CD4-positive, alpha-beta T cell treated with Interleukin-17A for 1 hour (primary cell): Measurements from ENCODE around the gene GAS2L3.
"Not testable (repeated sequence)": the region's sequence is repeated elsewhere in the genome, so short reads cannot be mapped to it uniquely, and the experiment has no call there.

ENCODE experiments used
- DNase-seq: peaks from one replicate; pipeline ENCODE4 v3.0.0-alpha.2; 2020

GAS2L3 gene

GRCh38 chr12:100576331-100577036 is 3.0 kb downstream of the GAS2L3 start:
- no peak for DNase-seq

GRCh38 chr12:100578923-100579322 is 5.4 kb downstream of the GAS2L3 start:
- DNase-seq, result no peak

GRCh38 chr12:100579844-100580243 is 6.4 kb downstream of the GAS2L3 start:
- no peak for DNase-seq

- no peak for DNase-seq
Measured at GRCh38 chr12:100584256-100584655, 10.8 kb downstream of the GAS2L3 start.

- no peak for DNase-seq
Measured at GRCh38 chr12:100591979-100592378, 18.5 kb downstream of the GAS2L3 start.

- no peak for DNase-seq
Measured at GRCh38 chr12:100593490-100593889, 20.0 kb downstream of the GAS2L3 start.

GRCh38 chr12:100601626-100602025 is 28.1 kb downstream of the GAS2L3 start:
- no peak for DNase-seq

GRCh38 chr12:100602997-100603396 is 29.5 kb downstream of the GAS2L3 start:
- DNase-seq, result not testable (repeated sequence)

GRCh38 chr12:100608776-100609175 is 35.3 kb downstream of the GAS2L3 start:
- no peak for DNase-seq

GRCh38 chr12:100610666-100611430 is 37.4 kb downstream of the GAS2L3 start:
- DNase-seq, result no peak

- no peak for DNase-seq
Measured at GRCh38 chr12:100612606-100613005, 39.1 kb downstream of the GAS2L3 start.

- no peak for DNase-seq
Measured at GRCh38 chr12:100624571-100624970, 51.1 kb downstream of the GAS2L3 start.

GRCh38 chr12:100632445-100632892 is 59.0 kb downstream of the GAS2L3 start:
- no peak for DNase-seq

- DNase-seq, result not testable (repeated sequence)
Measured at GRCh38 chr12:100633082-100633785, 59.8 kb downstream of the GAS2L3 start.

GRCh38 chr12:100643246-100643645 is 69.8 kb downstream of the GAS2L3 start:
- no peak for DNase-seq

- DNase-seq, result no peak
Measured at GRCh38 chr12:100646896-100647295, 73.4 kb downstream of the GAS2L3 start.

GRCh38 chr12:100651108-100651507 is 77.6 kb downstream of the GAS2L3 start:
- no peak for DNase-seq

GRCh38 chr12:100651694-100652093 is 78.2 kb downstream of the GAS2L3 start:
- no peak for DNase-seq

GRCh38 chr12:100652488-100652887 is 79.0 kb downstream of the GAS2L3 start:
- DNase-seq, result no peak

- DNase-seq, result no peak
Measured at GRCh38 chr12:100656141-100656540, 82.7 kb downstream of the GAS2L3 start.

GRCh38 chr12:100656856-100657255 is 83.4 kb downstream of the GAS2L3 start:
- no peak for DNase-seq

- no peak for DNase-seq
Measured at GRCh38 chr12:100661300-100661951, 87.9 kb downstream of the GAS2L3 start.

- no peak for DNase-seq
Measured at GRCh38 chr12:100666588-100666987, 93.1 kb downstream of the GAS2L3 start.
